Ectodermal cell (in vitro differentiated cells): Measurements from ENCODE around the gene PRMT1.

Experiments used
- H3K27ac ChIP-seq: 2 replicates; pipeline ENCODE4 v1.7.0; 2013; ENCODE audit warnings: mild to moderate bottlenecking, low read depth, low read length; ENCODE audit not compliant: insufficient read depth, poor library complexity, severe bottlenecking
- H3K27me3 ChIP-seq: 2 replicates; pipeline ENCODE4 v1.7.0; 2013; ENCODE audit warnings: mild to moderate bottlenecking, low read length; ENCODE audit not compliant: insufficient read depth, control insufficient read depth, poor library complexity, severe bottlenecking
- H3K36me3 ChIP-seq: one replicate; pipeline ENCODE4 v1.7.0; 2013; ENCODE audit warnings: low read length; ENCODE audit not compliant: control insufficient read depth, insufficient read depth
- H3K4me1 ChIP-seq: one replicate; pipeline ENCODE4 v1.7.0; 2013; ENCODE audit warnings: low read length; ENCODE audit not compliant: control insufficient read depth, insufficient read depth
- H3K4me3 ChIP-seq: 2 replicates; pipeline ENCODE4 v1.7.0; 2013; ENCODE audit warnings: low read depth, low read length, control low read depth; ENCODE audit not compliant: insufficient read depth
- H3K9me3 ChIP-seq: 2 replicates; pipeline ENCODE4 v1.7.0; 2013; ENCODE audit warnings: mild to moderate bottlenecking, low read length, moderate library complexity; ENCODE audit not compliant: control insufficient read depth
- WGBS, 2 experiments: methylation state at CpG; one replicate each; pipeline ENCODE4 v1.1.7; 2013; ENCODE audit warnings: missing lambda C conversion rate in 2 of 2; 5-methylcytosine and 5-hydroxymethylcytosine counted together

PRMT1 gene

GRCh38 chr19:49689133-49690078, 12.3 kb downstream of the PRMT1 start, which contains the start of gene ADM5:
TSS of gene ADM5 (plus strand) at chr19:49689594. CDS start at chr19:49689838, 244 bp downstream.
- Histone ChIP-seq H3K27ac (peak within 1 kb of the TSS; percentile 44), H3K9me3 (no peaks in the 10 kb centered on the region), H3K27me3 (no peaks in the 10 kb centered on the region), H3K4me1 (peaks cover 3% of the 10 kb centered on the region), H3K36me3 (peaks cover 27% of the 10 kb centered on the region), H3K4me3 (peak within 1 kb of the TSS; percentile 69)
- 93 to 94% methylated on average over 54 of the region's 54 CpGs for WGBS, 2 experiments

- Histone ChIP-seq H3K27ac (peak overlapping the region; percentile 17), H3K4me3 (peak overlapping the region; percentile 69), H3K27me3 (no peaks in the 10 kb centered on the region), H3K9me3 (no peaks in the 10 kb centered on the region), H3K36me3 (peaks cover 20% of the 10 kb centered on the region), H3K4me1 (peaks cover 3% of the 10 kb centered on the region)
- WGBS, 2 experiments = 87 to 90% methylated on average over 39 of the region's 39 CpGs
Measured at GRCh38 chr19:49690079-49690655, 13.1 kb downstream of the PRMT1 start.

- 9 to 10% methylated on average over 38 of the region's 38 CpGs for WGBS, 2 experiments
- Histone ChIP-seq H3K36me3 (peaks cover 18% of the 10 kb centered on the region), H3K27me3 (no peaks in the 10 kb centered on the region), H3K27ac (peak within 1 kb of the TSS; percentile 45), H3K4me1 (peaks cover 3% of the 10 kb centered on the region), H3K9me3 (no peaks in the 10 kb centered on the region), H3K4me3 (peak within 1 kb of the TSS; percentile 69)
Measured at GRCh38 chr19:49690656-49691242, 13.7 kb downstream of the PRMT1 start, which contains the start of gene CPT1C. TSS of gene CPT1C (plus strand) at chr19:49691116. CDS start at chr19:49692253, 1,137 bp downstream.

GRCh38 chr19:49691243-49692146, 14.4 kb downstream of the PRMT1 start:
- Histone ChIP-seq H3K9me3 (no peaks in the 10 kb centered on the region), H3K4me1 (peaks cover 3% of the 10 kb centered on the region), H3K4me3 (peak overlapping the region; percentile 69), H3K27ac (peak overlapping the region; percentile 45), H3K27me3 (no peaks in the 10 kb centered on the region), H3K36me3 (peaks cover 21% of the 10 kb centered on the region)
- WGBS, 2 experiments = 13 to 15% methylated on average over 39 of the region's 39 CpGs

- H3K27me3 ChIP-seq = no peaks in the 10 kb centered on the region
- WGBS, 2 experiments = 75 to 78% methylated on average over 16 of the region's 16 CpGs
- no peak overlapping the region for H3K27ac ChIP-seq
- H3K4me3 ChIP-seq = peak overlapping the region; percentile 69
- peaks cover 3% of the 10 kb centered on the region for H3K4me1 ChIP-seq
- H3K9me3 ChIP-seq = no peaks in the 10 kb centered on the region
- peaks cover 24% of the 10 kb centered on the region for H3K36me3 ChIP-seq
Measured at GRCh38 chr19:49692147-49692506, 15.1 kb downstream of the PRMT1 start.

- Histone ChIP-seq H3K36me3 (peaks cover 18% of the 10 kb centered on the region), H3K27ac (no peak overlapping the region), H3K9me3 (no peaks in the 10 kb centered on the region), H3K27me3 (peaks cover 3% of the 10 kb centered on the region), H3K4me1 (no peaks in the 10 kb centered on the region), H3K4me3 (no peak overlapping the region)
- WGBS, 2 experiments = 85% methylated on average over 6 of the region's 6 CpGs
Measured at GRCh38 chr19:49696115-49696514, 19.0 kb downstream of the PRMT1 start.

- Histone ChIP-seq H3K4me3 (no peak overlapping the region), H3K27ac (no peak overlapping the region)
- WGBS, 2 experiments = 95 to 96% methylated on average over 7 of the region's 7 CpGs
Measured at GRCh38 chr19:49696865-49697264, 19.8 kb downstream of the PRMT1 start.

GRCh38 chr19:49699364-49699763, 22.3 kb downstream of the PRMT1 start:
- 91 to 94% methylated on average over 5 of the region's 5 CpGs for WGBS, 2 experiments
- peaks cover 13% of the 10 kb centered on the region for H3K36me3 ChIP-seq

More at GRCh38 chr19:49696865-49697264, 19.8 kb downstream of the PRMT1 start:
- H3K27me3 ChIP-seq = peaks cover 7% of the 10 kb centered on the region
- no peaks in the 10 kb centered on the region for H3K4me1 ChIP-seq
- H3K36me3 ChIP-seq = peaks cover 18% of the 10 kb centered on the region
- no peaks in the 10 kb centered on the region for H3K9me3 ChIP-seq

GRCh38 chr19:49700563-49700962, 23.5 kb downstream of the PRMT1 start:
- Histone ChIP-seq H3K36me3 (peaks cover 17% of the 10 kb centered on the region), H3K4me3 (no peak overlapping the region), H3K4me1 (no peaks in the 10 kb centered on the region), H3K27ac (no peak overlapping the region), H3K9me3 (no peaks in the 10 kb centered on the region), H3K27me3 (peaks cover 7% of the 10 kb centered on the region)
- 66 to 71% methylated on average over 11 of the region's 11 CpGs for WGBS, 2 experiments

More at GRCh38 chr19:49699364-49699763, 22.3 kb downstream of the PRMT1 start:
- H3K4me1 ChIP-seq = no peaks in the 10 kb centered on the region
- no peaks in the 10 kb centered on the region for H3K9me3 ChIP-seq
- peaks cover 7% of the 10 kb centered on the region for H3K27me3 ChIP-seq
- no peak overlapping the region for H3K4me3 ChIP-seq
- H3K27ac ChIP-seq = no peak overlapping the region
